Adipocyte (in vitro differentiated cells): Measurements from ENCODE around the gene TTLL12.

Experiments
- DNase-seq: peaks from one replicate; pipeline ENCODE4 v3.0.0-alpha.2; 2015; ENCODE audit warnings: low read depth
- H3K27me3 ChIP-seq: replicated peaks from 2 replicates; pipeline ENCODE4 v1.7.0; 2013; ENCODE audit warnings: mild to moderate bottlenecking, low read length, moderate library complexity; ENCODE audit not compliant: control insufficient read depth, insufficient read depth
- H3K36me3 ChIP-seq: 2 replicates; pipeline ENCODE4 v1.7.0; 2013; ENCODE audit warnings: low read length, mild to moderate bottlenecking, moderate library complexity; ENCODE audit not compliant: control insufficient read depth, insufficient read depth, severe bottlenecking
- H3K4me1 ChIP-seq: 2 replicates; pipeline ENCODE4 v1.7.0; 2013; ENCODE audit warnings: mild to moderate bottlenecking, low read length, moderate library complexity; ENCODE audit not compliant: control insufficient read depth, insufficient read depth
- H3K4me3 ChIP-seq: 2 replicates; pipeline ENCODE4 v1.7.0; 2013; ENCODE audit warnings: mild to moderate bottlenecking, low read length, moderate library complexity
- H3K9ac ChIP-seq: 2 replicates; pipeline ENCODE4 v1.7.0; 2013; ENCODE audit warnings: mild to moderate bottlenecking, low read length, moderate library complexity
- H3K9me3 ChIP-seq: 2 replicates; pipeline ENCODE4 v1.7.0; 2013; ENCODE audit warnings: mild to moderate bottlenecking, low read length, moderate library complexity; ENCODE audit not compliant: control insufficient read depth

The TTLL12 gene

GRCh38 chr22:43212434-43212952 is 25.6 kb upstream of the TTLL12 start:
- Histone ChIP-seq H3K9ac (no peak overlapping the region), H3K4me1 (no peaks in the 10 kb centered on the region), H3K9me3 (no peaks in the 10 kb centered on the region), H3K27me3 (peaks cover 35% of the 10 kb centered on the region), H3K4me3 (no peak overlapping the region), H3K36me3 (no peaks in the 10 kb centered on the region)
- no peak for DNase-seq

GRCh38 chr22:43211941-43212433 is 25.1 kb upstream of the TTLL12 start:
- Histone ChIP-seq H3K9me3 (no peaks in the 10 kb centered on the region), H3K4me3 (no peak overlapping the region), H3K27me3 (peaks cover 38% of the 10 kb centered on the region), H3K4me1 (no peaks in the 10 kb centered on the region), H3K36me3 (no peaks in the 10 kb centered on the region), H3K9ac (no peak overlapping the region)
- no peak for DNase-seq

GRCh38 chr22:43210631-43211515 is 23.9 kb upstream of the TTLL12 start:
- H3K9me3 ChIP-seq: no peaks in the 10 kb centered on the region
- no peak for DNase-seq
- peaks cover 44% of the 10 kb centered on the region for H3K27me3 ChIP-seq
- H3K9ac ChIP-seq: no peak overlapping the region
- H3K4me1 ChIP-seq: no peaks in the 10 kb centered on the region
- no peaks in the 10 kb centered on the region for H3K36me3 ChIP-seq
- H3K4me3 ChIP-seq: no peak overlapping the region

- no peaks in the 10 kb centered on the region for H3K9me3 ChIP-seq
- H3K36me3 ChIP-seq: no peaks in the 10 kb centered on the region
- H3K27me3 ChIP-seq: peaks cover 36% of the 10 kb centered on the region
- H3K9ac ChIP-seq: no peak overlapping the region
- no peak overlapping the region for H3K4me3 ChIP-seq
- H3K4me1 ChIP-seq: no peaks in the 10 kb centered on the region
- no peak for DNase-seq
These were observed 23.0 kb upstream of the TTLL12 start for GRCh38 chr22:43209971-43210370.

GRCh38 chr22:43209523-43209890 is 22.6 kb upstream of the TTLL12 start:
- H3K4me3 ChIP-seq: no peak overlapping the region
- no peak overlapping the region for H3K9ac ChIP-seq
- H3K4me1 ChIP-seq: no peaks in the 10 kb centered on the region
- no peaks in the 10 kb centered on the region for H3K36me3 ChIP-seq
- DNase-seq: no peak
- H3K9me3 ChIP-seq: no peaks in the 10 kb centered on the region
- peaks cover 31% of the 10 kb centered on the region for H3K27me3 ChIP-seq

GRCh38 chr22:43208703-43209522 is 22.0 kb upstream of the TTLL12 start:
- Histone ChIP-seq H3K9ac (no peak overlapping the region), H3K36me3 (no peaks in the 10 kb centered on the region), H3K4me3 (no peak overlapping the region), H3K4me1 (no peaks in the 10 kb centered on the region), H3K9me3 (no peaks in the 10 kb centered on the region), H3K27me3 (peaks cover 28% of the 10 kb centered on the region)
- no peak for DNase-seq

- H3K36me3 ChIP-seq: no peaks in the 10 kb centered on the region
These were observed 21.1 kb upstream of the TTLL12 start for GRCh38 chr22:43207849-43208702.

GRCh38 chr22:43207386-43207785 is 20.5 kb upstream of the TTLL12 start:
- Histone ChIP-seq H3K36me3 (no peaks in the 10 kb centered on the region), H3K27me3 (peaks cover 28% of the 10 kb centered on the region), H3K9me3 (no peaks in the 10 kb centered on the region), H3K4me1 (no peaks in the 10 kb centered on the region), H3K9ac (no peak overlapping the region), H3K4me3 (no peak overlapping the region)
- no peak for DNase-seq

More at GRCh38 chr22:43207849-43208702, 21.1 kb upstream of the TTLL12 start:
- no peaks in the 10 kb centered on the region for H3K4me1 ChIP-seq
- no peak for DNase-seq
- no peak overlapping the region for H3K9ac ChIP-seq
- no peak overlapping the region for H3K4me3 ChIP-seq
- H3K27me3 ChIP-seq: peaks cover 29% of the 10 kb centered on the region
- no peaks in the 10 kb centered on the region for H3K9me3 ChIP-seq

GRCh38 chr22:43206509-43207161 is 19.7 kb upstream of the TTLL12 start:
- Histone ChIP-seq H3K9me3 (no peaks in the 10 kb centered on the region), H3K4me3 (no peak overlapping the region), H3K4me1 (no peaks in the 10 kb centered on the region), H3K27me3 (peaks cover 33% of the 10 kb centered on the region), H3K9ac (no peak overlapping the region), H3K36me3 (no peaks in the 10 kb centered on the region)
- no peak for DNase-seq

- no peak overlapping the region for H3K4me3 ChIP-seq
- H3K9me3 ChIP-seq: no peaks in the 10 kb centered on the region
- DNase-seq: no peak
These were observed 19.0 kb upstream of the TTLL12 start for GRCh38 chr22:43205748-43206508.

More at GRCh38 chr22:43205748-43206508, 19.0 kb upstream of the TTLL12 start:
- Histone ChIP-seq H3K36me3 (no peaks in the 10 kb centered on the region), H3K27me3 (peaks cover 37% of the 10 kb centered on the region), H3K9ac (no peak overlapping the region), H3K4me1 (no peaks in the 10 kb centered on the region)
